GM11168 (cell line): ENCODE measurements around the gene TCN2.

Source experiments
- in situ Hi-C: fragments of 300-500 bp; cut with MboI; formaldehyde crosslinking; loops from one replicate; pipeline ENCODE4 v1.12.0; 2022; ENCODE audit warnings: low sequenced_read_pairs; ENCODE audit not compliant: unreplicated experiment

Gene TCN2

DNA sequence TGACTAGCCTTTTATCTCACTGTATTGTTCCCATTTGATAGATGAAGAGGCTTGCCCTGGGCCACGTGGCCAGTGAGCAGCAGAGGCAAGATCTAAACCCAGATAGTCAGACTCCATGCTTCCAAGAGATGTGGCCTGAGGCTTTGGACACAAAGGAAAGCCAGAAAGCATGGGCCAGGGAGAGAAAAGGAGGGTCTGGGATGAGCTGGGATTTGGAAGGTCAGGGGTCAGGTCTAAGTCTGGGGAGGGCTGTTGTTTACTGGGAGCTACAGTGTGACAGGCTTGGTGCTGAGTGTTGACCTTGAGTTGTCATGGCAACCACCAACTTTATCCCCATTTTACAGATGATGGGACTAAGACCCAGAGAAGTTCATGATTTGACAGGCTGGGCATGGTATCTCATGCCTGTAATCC is 30.7 kb downstream of the TCN2 start:
- in situ Hi-C loops: loop anchor here (25.0 kb wide), 1 partner anchor 275 kb away; no protein-coding TSS in a partner anchor

- in situ Hi-C loops: loop anchor here (25.0 kb wide), 1 partner anchor 272 kb away; no protein-coding TSS in a partner anchor
These were observed 33.4 kb downstream of the TCN2 start for GRCh38 chr22:30640361-30640760.

DNA sequence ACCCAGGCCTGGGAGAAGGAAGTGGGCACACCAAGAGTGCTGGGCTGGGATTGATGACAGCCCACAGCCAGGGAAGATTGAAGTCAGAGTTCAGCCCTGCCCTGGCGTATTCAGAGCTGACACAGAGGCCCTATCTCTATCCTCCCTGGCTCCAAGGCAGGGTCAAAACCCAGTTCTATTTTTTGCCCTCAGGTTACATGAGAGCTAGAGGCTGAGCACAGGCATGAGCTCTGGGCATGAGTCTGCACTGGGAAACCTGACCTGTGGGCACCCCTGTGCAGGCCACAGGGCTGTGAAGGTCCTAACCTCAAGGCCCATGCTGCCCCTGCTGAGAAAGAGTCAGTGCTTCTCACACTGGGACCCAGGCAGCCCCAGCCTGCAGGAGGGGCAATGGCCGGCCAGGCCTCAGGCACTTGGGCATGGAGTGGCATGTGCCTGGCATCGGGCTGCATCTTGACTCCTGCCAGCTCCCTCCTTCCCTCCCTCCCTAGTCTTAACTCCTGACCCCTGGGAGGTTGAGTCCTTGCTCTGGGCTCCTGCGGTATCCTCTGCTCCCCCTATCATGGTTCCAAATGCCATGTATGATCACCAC is 34.0 kb downstream of the TCN2 start:
- in situ Hi-C loops: loop anchor here (25.0 kb wide), 1 partner anchor 271 kb away; no protein-coding TSS in a partner anchor

DNA sequence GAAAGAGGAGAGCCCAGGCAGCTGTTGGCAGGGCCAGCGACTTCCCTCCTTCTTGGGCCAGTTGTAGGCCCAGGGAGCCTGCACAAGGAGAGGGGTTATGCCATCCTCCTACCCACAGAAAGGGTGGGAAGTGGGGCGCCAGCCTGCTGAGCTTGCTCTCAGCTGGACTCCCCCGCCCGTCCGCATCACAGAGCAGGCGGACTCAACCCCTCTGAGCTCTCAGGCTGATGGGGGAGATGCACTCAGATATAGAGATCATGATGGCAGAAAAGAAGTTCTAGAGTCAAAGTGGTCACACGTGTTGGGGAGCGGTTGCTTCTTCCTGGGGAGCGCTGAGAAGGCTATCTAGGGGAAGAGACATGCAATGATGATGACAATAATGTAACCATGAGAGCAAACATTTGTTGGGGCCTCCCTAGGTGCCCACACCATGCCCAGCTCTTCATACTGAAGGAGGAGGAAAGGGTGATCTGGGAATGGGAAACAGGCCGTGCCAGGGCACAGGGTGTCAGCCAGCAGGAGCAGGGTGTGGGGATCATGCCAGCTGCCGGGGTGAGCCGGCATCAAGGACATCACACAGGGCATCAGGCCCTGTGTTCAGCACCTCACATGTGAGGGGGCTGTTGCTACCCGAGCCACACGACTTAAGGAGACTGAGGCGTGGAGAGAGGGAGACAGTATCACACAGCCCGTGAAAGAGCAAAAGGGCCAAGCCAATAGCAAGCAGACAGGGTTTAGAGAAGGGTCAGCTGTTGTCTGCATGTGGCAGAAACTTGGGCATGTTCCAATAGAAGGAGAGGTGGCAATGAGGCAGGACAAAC is 36.3 kb downstream of the TCN2 start:
- in situ Hi-C loops: loop anchor here (25.0 kb wide), 1 partner anchor 269 kb away; no protein-coding TSS in a partner anchor

DNA sequence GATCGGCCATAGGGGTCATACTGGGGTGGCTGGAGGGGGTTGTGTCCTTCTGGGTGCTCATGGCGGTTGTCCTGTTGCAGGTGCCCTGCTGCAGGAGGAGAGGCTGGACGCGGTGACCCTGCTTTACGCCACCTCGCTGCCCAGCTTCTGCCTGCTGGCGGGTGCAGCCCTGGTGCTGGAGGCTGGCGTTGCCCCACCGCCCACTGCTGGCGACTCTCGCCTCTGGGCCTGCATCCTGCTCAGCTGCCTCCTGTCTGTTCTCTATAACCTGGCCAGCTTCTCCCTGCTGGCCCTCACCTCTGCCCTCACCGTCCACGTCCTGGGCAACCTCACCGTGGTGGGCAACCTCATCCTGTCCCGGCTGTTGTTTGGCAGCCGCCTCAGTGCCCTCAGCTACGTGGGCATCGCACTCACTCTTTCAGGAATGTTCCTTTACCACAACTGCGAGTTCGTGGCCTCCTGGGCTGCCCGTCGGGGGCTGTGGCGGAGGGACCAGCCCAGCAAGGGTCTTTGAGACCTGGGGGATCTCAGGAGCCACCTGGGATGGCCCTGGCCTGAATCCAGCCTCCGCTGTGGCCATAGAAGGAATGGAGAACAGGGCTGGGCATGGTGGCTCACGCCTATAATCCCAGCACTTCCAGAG is 39.7 kb downstream of the TCN2 start:
- in situ Hi-C loops: loop anchor here (25.0 kb wide), 1 partner anchor 266 kb away; no protein-coding TSS in a partner anchor

DNA sequence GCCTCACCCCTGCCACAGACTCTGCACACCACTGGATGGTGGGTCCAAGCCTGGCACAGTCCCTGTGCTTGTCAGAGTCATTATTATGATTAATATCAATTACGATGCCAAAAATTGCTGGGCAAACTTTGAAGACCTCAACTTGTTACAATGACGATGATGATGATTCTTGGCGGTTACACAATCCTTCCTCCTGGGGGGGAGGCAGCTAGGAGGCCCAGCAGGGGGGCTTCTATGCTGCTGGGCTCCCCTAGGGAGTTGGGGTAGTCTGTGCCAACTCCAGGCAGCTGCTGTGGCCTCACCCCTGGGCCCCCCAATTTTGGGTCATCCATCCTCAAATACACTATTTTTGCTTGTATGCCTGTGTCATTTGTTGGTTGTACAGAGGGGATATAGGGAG is 40.6 kb downstream of the TCN2 start:
- in situ Hi-C loops: loop anchor here (25.0 kb wide), 1 partner anchor 265 kb away; no protein-coding TSS in a partner anchor

DNA sequence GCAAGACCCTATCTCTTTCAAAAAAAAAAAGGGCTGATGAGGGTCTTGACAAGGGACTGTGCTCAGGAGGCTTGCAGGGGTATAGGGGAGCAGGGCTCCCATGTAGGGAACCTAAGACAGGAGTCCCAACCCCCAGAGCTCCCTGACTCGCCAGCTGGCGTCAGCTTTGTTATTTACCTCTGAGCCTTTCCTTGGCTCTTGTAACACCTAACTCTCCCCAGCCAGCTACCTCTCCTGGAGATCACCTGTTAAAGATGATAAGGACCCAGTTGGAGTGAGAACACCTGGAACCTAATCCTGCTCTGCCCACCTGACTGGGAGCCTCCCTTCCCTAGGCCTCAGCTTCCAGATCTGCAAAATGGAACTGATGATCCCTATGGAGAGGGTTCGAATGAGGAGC is 41.9 kb downstream of the TCN2 start:
- in situ Hi-C loops: loop anchor here (25.0 kb wide), 1 partner anchor 263 kb away; no protein-coding TSS in a partner anchor

- in situ Hi-C loops: loop anchor here (25.0 kb wide), 1 partner anchor 263 kb away; no protein-coding TSS in a partner anchor
These were observed 42.5 kb downstream of the TCN2 start for GRCh38 chr22:30649430-30650007.

DNA sequence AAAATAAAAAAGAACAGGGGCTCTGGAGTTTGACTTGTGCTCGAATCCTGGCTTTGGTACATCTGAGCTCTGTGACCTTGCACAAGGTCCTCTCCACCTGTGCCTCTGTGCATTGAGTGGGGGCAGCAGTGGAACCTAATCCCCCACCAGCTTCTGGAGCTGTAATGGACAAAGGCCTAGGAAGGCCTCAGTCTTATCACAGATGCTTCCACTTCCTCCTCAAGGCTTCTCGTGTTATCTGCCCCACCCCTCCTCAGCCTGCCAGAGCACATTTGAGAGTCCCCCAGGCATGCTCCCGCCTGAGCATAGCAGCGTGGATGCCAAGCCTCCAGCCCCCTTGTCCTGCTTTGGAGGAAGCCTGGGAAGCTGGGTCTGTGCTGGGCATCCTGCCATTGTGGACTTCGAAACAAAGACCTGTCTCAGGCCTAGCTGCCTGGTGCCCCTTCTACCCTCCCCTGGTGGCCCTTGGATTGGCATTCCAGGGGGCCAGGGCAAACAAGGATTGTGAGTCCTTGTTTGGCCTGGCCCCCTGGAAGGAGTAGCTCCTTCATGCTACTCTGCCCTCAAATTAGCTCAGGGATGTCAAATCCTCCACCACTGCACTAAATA is 43.6 kb downstream of the TCN2 start:
- in situ Hi-C loops: no loop called here

DNA sequence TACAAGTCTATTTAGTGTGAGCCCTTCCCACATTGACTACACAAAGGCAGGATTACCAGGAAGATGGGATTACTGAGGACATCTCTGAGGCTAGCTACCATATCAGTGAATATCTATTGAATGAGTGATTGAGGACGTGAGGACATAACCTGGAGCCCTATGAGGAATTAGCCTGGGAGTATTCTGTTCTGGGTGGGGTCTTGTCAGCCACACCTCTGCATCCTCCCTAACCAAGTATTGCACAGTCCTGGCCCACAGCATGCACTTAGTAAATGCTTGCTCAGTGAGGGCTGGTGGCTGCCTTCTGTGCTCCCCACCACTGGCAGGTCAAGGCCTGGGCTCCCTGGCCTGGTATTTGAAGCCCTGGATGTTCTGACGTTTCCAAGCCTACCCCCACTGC is 45.9 kb downstream of the TCN2 start:
- in situ Hi-C loops: no loop called here

GRCh38 chr22:30654361-30654760 is 47.4 kb downstream of the TCN2 start:
- in situ Hi-C loops: no loop called here

GRCh38 chr22:30655532-30655931 is 48.6 kb downstream of the TCN2 start:
- in situ Hi-C loops: no loop called here

DNA sequence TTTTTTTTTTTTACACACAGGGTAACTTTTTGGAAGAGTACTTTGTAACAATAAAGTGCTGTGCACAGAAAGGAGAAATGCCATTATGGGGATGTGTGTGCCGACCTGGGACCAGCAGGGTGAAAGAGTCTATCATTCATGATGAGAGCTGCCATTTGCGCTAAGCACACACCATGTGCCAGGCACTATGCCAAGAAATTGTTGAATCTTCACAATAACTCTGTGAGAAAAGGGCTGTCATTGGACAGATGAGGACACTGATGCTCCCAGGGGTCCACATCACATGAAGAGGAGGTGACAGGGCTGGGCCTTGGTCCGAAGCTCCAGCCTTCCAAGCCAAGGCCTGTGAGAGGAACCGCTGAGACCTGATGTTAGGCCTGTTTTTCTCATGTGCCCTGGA is 55.1 kb downstream of the TCN2 start:
- in situ Hi-C loops: no loop called here

- in situ Hi-C loops: no loop called here
These were observed 57.8 kb downstream of the TCN2 start for GRCh38 chr22:30664798-30665197.

GRCh38 chr22:30665266-30665665 is 58.3 kb downstream of the TCN2 start:
- in situ Hi-C loops: no loop called here

DNA sequence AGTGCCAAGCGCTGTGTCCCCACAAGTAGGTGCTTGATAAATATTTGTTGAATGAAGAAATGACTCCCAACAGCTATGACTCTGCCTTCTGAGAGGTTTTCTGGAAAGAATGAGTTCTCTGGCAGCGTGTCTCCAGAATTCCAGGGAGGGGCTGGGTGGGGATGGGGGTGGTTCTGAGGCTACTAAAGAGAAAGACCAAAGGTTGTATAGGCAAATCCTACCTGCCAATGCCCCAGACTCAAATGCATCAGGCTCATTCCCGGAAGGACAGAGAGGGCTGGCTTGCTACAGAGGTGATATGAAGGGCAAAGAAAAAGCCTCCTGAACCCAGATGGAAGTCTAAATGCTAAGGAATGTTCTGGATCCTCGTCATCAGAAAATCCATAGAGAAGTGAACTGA is 58.8 kb downstream of the TCN2 start:
- in situ Hi-C loops: no loop called here

- in situ Hi-C loops: no loop called here
These were observed 60.1 kb downstream of the TCN2 start for GRCh38 chr22:30667107-30667493.

DNA sequence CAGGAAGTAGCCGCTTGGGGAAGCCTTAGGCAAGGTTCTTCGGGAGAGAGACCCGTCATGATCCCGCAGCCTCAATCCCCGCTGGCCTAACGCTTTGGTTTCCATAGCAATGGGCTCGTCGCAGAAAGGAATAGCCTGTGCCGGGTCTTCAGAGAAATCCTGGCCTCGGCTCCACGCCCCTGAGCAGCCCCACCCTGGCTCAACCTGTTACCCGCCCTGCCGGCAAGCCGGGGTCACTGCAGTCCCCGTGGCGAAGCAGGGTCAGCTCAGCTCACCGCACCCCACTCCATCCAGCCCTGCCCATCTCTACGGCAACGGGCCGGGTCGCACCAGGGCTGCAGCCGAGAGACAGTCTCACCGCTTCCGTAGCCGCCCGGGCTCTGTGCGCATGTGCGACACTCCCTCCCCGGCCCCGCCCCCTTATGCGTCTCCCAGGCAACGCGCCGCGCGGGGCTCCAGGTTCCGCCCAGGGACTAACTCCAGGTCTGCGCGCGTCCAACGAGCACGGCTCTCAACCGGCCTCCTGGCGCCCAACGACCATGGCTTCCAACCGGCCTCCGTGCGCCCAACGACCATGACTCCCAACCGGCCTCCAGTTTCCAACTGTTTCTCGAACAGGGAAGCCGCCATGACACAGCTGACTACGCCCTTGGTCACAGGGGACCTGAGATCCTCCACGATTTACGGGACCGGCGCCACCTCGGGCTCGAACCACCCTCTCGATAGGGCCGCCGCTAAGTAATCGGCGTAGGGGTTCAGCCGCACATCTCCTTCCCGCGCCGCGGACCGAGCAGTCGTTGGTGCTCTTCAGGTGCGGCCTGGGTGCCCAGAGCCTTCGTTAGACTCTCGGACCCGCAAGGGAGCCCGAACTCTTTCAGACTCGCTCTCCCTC is 60.8 kb downstream of the TCN2 start, which contains the start of gene DUSP18:
TSS of gene DUSP18 (minus strand) at position 382 of the 892 bp plus-strand sequence. CDS start 3,872 bp downstream, outside the sequence.
- in situ Hi-C loops: no loop called here

GRCh38 chr22:30668386-30668710 is 61.4 kb downstream of the TCN2 start:
- in situ Hi-C loops: no loop called here
